Fibroblast of skin of left quadriceps (primary cell): ENCODE data around the gene C20orf144.

Experiments used
- DNase-seq, 2 experiments: peaks; one replicate each; pipeline ENCODE4 v3.0.0-alpha.2; 2013; ENCODE audit warnings: low read depth in 2 of 2

C20orf144 gene

DNA sequence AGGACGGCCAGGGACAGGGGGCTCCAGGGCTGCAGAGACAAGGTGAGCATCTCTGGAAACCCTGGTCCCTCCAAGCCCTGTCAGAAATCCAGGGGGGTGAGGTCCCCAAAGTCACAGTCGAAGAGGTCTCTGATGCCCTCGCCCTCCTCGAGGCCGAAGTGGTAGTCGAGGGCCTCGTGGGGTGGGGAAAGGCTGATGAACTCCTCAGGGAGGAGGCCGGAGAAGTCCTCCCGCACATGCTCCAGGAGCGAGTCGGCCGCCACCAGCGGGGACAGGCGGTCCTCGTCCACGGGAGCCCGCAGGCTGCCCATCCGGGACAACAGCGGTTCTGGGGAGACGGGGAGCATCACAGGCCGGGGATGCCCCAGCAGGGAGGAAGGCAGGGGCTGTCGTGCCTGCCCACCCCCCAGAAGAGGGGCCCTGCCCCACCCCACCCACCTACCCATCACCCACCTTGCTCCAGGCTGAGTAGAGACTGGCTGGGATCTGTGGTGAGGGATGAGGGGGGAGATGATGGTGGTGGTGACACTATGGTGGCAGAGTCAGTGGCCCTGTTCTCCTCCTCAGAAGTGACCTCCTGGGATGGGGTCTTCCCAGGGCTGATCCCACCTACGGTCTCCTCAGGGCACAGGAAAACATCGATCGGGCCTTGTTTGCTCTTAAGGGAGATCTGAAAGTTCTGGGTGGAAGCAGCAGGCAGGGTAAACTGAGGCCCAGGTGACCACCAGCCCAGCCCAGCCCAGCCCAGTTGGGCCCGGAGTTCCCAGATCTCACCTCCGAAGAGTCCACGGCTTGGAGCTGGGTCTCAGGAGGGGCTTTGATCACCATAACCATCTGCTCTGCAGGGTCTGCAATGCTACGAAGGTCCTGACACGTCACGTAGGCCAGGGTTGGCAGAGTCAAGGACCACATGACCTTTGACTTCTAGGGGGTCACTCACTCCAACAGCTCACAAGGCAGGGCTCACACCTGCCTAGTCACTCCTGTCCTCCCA is 14.8 kb downstream of the C20orf144 start:
- no peak for DNase-seq

DNA sequence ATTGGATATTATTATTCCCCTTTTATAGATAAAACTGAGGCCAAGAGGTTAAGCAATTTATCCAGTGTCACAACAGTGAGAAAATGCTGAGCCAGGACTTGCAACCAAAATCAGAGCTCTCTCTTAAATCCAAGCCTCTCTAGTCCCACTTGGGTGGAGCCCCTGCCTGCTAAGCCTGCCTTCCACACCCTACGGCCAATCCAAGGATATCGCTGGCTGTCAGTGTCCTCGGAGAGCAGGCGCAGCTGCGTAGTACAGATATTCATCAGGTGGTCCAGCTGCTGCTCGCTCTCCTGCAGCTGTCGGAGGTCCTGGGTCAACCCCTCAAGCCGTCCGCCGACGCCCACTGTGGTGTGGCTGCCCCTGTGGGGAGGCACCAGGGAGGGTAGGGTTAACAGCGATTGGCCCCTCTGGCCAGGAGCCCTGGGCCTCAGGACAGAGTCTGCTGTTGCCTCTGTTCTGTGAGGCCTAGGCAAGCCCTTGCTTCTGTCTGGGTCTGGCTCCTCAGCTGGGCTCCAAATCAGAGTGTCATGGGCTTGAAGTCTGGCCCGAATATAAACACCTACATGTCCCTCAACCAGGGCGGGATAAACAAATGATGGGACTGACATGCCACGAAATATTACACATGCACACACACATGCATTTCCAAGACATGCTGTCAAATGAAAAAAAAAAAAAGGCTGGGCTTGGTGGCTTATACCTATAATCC is 16.0 kb downstream of the C20orf144 start:
- DNase-seq = no peak

DNA sequence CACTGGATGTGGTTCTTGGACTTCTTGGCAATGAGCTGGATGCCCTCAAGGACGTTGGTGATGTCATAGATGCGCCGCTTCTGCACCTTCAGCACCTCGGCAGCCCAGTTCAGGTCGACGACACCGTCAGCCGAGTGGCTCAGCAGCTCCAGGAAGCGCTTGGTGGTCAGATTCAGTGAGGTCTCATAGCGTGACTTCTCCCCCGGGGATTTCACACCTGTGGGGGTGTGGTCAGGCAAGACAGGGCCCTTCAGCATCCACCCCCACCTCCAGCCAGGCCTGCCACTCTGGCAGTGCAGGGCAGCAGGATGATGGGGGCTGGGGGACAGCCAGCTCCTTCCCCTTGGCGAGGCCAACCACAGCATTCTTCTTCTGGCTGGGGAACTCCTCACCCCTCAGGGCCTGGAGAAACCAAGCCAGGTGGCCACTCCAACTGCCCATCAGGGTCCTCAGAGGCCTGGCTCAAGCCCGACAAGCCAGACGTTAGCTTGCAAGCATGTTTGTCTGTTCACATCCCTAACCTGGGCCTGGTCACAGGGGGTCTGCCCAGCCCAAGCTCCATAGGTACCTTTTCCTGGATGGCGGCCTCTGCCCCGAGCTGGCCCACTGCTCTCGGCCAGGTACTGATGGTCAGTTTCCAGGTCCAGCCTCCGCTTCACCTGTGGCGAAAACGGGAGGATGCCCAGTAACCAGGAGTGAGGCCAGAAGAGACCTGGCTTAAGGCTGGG is 17.8 kb downstream of the C20orf144 start:
- DNase-seq = no peak

DNA sequence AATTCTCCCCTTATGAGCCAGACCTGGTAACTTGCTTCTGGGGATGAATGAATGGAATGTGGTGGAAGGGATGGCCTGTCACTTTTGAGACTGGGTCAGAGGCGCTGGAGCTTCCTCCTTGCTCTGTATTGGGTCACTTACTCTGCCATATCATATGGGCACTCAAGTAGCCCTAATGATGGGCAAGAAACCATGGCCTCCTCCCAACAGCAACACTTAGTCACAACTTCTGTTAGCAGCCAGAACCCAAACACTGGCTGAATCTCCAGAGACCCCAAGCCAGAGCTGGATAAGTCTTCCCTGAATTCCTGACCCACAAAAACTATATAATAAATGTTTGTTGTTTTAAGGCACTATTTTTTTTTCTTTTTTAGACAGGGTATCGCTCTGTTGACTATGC is 18.6 kb downstream of the C20orf144 start:
- no peak for DNase-seq

DNA sequence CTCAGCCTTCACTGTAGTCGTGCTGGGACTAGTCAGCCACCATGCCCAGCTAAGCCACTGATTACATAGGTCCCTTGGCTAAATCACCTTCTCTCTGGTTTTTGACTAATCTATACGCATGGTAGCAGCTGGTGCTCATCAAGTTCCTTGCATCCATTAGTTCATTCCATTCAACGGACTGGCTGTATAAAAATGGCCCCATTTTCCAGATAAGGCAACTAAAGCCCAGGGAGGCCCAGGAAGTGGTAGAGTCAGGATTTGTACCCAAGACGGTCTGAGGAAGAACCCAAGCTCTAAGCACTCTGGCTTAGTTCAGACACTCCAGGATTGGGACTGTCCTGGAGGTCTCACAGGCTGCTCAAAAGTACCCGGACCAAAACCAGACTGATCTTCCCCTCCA is 19.2 kb downstream of the C20orf144 start:
- DNase-seq = no peak

DNA sequence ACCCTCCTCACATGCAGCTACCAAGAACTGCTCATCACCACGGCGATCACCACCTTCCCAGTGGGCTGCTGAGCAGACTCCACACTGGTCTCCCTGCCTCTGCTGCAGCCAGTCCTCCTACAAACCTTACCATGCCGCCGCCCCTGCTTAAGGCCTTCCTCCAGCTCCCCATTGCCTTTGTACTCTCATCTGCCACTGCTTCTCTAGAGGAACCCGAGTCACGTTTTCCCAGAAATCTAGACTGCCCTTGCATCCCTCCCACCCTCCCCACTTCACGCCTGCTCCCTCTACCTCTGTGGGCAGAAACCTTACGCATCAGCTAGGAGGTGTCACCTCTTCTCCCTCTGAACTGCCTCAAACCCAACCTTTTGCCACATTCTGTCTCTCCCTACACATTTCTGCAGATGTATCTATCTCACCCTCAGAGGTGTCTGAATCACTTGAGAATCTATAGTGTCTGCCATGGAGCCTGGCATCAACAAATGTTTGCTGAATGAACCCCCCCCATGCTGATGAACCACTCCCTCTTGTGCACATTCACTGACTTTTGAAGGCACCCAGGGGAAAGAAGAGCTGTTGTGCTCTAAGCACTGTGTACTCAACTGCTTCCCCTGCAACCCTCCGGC is 19.7 kb downstream of the C20orf144 start:
- no peak for DNase-seq

DNA sequence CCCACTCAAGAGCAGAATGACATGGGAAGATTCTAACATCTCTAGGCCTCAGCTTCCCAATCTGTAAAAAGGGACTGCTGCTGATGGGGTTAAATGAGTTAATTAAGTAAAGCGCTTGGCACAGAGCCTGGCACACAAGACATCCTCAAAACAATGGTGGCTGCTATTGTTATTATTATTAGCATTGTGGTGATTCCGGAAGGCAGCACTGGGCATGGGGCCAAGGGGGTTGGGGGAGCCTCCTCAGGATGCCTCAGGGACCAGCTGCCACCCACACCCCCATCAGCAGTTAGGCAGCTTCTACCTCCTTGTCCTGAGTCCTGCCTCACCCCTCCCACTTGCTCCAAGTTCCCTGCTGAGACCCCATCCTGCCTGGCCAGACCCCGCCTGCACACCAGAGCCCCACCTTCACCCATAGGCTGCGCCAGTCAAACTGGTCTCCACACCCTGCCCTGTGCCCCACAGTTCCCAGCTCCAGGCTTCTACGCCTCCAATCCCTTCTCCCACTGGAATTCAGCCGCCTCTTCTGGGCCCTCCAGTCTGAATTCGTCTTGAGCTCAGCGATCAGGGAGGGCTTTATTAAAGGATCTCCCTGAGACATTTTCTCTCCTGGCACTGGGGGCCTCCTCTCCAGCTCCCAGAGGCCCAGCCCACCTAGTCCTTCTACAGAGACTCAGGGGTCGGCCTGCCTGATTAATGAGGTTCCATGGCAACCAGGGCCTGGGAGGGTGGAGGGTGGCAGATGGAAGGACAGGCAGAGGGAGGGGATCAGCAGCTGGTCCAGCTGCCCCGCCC is 22.6 kb downstream of the C20orf144 start:
- DNase-seq = no peak

DNA sequence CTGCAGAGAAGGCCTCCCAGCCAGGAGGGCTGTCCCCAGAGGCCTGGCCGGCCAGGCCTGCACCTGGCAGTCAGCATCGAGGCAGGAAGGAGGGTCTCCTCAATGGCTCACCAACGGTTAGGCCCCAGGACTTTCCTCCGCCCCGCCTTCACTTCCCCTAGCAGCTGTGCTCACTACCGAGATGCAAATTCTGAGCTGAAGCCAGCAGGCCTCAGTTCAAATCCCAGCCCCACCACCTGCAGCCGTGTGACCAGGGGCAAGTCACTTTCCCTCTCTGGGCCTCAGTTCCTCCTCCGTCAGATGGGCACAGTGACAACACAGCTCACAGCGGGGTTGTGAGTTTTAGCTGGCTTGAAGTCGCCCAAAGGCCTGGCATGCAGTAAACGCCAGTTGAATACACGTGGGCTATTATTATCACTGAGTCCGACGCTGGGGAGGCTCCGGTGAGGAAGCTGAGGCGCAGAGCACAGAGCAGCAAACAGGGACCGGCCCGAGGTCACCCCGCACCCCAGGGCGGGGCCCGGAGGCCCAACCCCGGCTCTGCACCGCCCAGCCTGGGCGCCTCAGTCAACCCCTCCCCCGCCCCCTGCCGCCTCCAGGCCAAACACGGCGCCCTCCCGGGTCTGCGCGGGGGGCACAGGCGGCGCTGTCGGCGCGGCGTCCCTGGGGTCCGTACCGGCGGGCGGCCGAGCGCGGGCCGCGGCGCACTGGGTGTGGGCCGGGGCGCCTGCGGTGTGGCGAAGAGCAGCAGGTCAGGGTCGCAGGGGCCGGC is 23.4 kb downstream of the C20orf144 start:
- no peak for DNase-seq

DNA sequence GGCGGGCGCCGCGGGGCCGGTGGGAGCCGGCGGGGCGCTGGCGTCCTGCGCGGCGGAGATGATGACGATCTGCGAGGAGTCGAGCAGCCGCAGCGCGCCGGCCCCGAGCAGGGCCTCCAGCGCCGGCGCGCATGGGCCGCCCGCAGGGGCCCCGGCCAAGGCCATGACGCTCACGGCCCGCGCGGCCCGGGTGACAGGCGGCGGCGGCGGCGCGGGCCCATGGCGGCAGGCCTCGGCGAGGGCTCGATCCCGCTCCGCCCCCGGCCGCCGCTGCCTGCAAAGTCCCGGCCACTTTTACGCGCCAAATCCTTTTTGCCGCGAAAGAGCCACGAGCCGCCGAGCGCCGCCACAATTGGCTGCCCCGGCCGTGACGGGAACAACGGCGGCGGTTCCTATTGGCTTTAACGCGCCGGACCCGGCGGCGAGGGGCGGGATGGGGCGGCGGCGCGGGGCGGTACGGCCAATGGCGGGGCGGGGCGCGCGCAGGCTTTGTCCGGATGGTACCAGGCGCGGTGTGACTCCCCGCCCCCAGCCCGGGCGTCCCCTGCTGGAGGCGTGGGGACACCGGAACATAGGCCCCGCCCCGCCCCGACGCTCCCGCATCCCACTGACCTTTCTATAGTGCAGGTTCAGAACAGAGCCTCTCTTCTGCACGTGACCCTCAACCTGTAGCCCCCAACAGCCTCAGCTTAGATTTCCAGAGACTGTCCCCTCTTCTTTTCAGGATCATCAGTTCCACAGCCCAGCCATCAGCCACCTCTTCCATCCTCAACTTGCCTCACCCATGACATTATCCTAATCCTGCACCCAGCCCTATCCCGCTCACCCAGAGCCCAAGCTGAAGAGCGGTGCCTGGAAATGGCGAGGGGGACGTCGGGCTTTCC is 24.2 kb downstream of the C20orf144 start, which contains the start of gene E2F1:
TSS of gene E2F1 (minus strand) at position 286 of the 884 bp plus-strand sequence. CDS start at position 165, 121 bp downstream.
- DNase-seq = peak; percentile 82 to 85

- DNase-seq = no peak
These were observed 24.8 kb downstream of the C20orf144 start for GRCh38 chr20:33686984-33687366.

DNA sequence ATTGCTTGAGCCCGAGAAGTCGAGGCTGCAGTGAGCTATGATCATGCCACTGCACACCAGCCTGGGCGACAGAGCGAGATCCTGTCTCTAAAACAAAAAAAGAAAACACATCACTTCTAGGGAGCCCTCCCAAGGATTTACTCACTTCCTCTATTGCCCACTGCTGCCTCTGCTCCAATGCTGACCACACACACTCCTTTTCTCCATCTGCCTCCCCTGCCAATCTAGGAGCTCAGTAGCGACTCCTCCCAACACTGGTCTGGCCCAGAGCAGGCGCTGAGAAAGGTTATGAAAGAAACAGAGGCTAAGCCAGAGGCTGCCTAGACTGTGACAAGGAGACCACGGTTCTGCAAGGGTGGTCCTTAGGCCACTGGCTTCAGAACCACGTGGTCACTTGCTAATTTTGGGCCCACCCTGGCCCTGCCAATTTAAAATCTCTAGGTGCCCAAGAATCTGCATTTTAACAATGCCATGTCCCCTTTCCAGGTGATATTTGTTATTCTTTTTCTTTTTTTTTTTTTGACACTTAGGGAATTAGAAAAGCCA is 25.3 kb downstream of the C20orf144 start:
- no peak for DNase-seq

DNA sequence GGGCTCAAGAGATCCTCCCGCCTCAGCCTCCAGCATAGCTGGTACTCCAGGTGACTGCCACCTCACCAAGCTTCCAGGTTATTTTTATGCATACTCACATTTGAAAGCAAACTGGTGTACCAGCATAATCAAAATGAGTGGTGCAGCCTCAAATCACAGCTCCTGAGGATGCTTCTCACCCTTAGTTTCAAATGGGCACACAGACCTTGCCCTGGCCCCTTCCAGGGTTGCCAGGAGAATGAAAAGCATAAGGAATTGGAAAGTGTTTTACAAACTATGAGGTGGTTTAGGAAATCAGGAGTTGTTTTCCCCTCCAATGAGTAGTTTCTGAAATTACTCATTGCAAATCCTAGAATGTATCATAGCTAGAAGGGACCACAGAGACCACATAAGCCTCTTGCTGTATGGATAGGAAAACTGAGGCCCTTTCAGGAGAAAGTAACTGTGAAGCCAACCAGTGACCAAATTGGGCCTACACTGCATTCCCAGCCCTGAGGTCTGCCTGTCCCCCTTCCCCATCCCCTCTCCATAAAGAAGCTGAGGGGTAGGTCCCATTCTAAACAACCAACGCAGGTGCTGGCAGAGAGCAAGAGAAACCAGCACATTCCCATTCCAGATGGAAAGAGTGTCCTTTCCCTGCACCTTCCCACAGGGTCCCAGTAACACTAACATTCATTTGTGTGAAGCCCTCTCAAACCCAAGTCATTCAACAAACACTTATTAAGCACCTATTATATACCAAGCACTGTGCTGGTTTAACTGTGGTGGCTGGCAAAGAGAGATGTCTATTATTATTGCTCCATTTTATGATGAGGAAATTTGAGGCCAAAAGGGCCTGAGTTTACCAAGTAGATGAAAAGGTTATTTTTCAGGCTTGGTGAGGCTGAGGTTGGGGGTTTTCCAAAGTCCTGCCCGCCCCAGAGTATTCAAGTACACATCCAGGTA is 26.1 kb downstream of the C20orf144 start:
- no peak for DNase-seq

GRCh38 chr20:33688938-33689424 is 26.9 kb downstream of the C20orf144 start:
- no peak for DNase-seq

DNA sequence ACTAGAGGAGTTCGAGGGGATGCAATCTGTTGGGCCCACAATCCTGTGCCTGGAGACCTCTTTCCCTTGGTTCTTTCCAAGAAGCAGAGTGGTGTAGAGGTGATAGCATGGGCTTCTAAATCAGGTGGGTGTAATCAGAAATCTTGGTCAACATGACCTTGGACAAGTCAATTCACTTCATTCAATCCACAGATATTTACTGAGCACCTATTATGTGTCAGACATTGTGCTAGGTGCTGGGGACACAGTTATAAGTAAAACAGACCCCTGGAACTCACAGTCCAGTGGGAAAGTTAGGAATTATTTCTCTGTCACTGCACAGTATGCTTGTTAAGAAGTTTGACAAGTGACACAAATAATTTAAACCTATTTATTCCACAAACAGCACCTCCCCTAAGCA is 27.4 kb downstream of the C20orf144 start:
- DNase-seq = no peak

GRCh38 chr20:33689973-33690372 is 27.8 kb downstream of the C20orf144 start:
- no peak for DNase-seq

- DNase-seq = no peak
These were observed 31.2 kb downstream of the C20orf144 start for GRCh38 chr20:33693289-33693688.
